Iris pigment epithelial cell (primary cell): ENCODE measurements around the gene RUSF1.
"Not testable (repeated sequence)": the region's sequence is repeated elsewhere in the genome, so short reads cannot be mapped to it uniquely, and the experiment has no call there.

Experiments used
- DNase-seq: peaks from one replicate; pipeline ENCODE4 v3.0.0-alpha.2; 2011; ENCODE audit warnings: low read depth

RUSF1 gene

GRCh38 chr16:31507929-31508705 is at the start of gene RUSF1:
Gene RUSF1 (minus strand): TSS chr16:31508391. CDS start chr16:31508373, 18 bp downstream.
- peak; percentile 88 for DNase-seq

DNA sequence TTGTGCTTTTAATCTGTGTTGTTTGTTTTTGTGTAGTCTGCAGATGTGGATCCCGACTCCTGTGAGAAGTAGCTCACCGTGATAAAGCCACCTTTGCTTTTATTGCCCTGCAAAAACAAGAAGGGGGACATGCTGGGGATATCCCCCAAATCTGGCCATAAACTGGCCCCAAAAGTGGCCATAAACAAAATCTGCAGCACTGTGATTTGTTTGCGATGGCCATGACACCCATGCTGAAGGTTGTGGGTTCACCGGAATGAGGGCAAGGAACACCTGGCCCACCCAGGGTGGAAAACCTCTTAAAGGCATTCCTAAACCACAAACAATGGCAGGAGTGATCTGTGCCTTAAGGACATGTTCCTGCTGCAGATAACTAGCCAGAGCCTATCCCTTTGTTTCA is 34.6 kb upstream of the RUSF1 start:
- DNase-seq = no peak

GRCh38 chr16:31539762-31540161 is 31.6 kb upstream of the RUSF1 start:
- DNase-seq = not testable (repeated sequence)

GRCh38 chr16:31538243-31538598 is 30.0 kb upstream of the RUSF1 start:
- not testable (repeated sequence) for DNase-seq

- DNase-seq = no peak
Observed at GRCh38 chr16:31537362-31538242, 29.4 kb upstream of the RUSF1 start.

DNA sequence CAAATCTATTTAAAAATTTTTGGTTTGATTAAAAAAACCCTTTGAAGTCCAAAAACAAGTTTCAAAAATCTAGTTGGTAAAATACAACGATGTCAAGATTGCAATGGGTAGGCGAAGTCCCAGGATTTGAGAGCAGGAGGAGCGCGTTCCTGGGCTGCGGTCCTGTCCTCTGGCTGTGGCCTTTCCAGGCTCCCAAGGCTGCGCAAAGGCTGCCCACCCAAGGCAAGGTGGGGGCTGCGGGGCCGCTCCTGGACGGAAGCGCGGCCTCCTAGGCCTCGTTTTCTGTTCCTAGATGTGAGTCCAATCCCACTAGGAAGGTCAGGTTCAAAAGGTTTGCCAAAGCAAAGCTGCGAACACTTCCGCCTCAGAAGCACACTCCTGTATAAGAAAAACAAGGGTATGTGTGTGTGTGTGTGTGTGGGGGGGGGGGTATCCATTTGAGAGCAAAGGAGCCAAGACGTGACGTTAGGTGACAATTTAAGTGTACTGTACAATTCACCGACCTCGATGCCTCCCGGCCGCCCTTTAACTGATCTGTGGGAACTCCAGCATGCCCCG is 28.7 kb upstream of the RUSF1 start:
- DNase-seq = no peak

DNA sequence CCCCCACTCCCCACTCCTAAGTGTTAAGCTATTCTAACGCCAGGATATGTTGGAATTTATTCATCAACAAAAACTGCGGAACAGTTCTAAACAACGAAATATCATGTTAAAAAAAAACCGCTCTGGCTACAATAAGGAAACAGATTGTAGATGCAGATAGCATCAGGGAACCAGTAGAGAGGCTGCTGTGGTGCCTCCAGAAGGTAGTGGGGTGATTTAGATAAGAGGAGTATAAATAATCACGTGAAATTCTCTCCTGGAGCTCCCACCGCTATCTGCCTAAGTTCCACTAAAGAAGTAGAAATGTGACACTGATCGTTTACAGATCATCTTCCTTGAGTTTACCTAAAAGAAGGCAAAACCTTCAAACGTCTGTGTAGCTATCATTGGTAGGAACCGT is 27.5 kb upstream of the RUSF1 start:
- DNase-seq = no peak

GRCh38 chr16:31532896-31533295 is 24.7 kb upstream of the RUSF1 start:
- DNase-seq = no peak

- no peak for DNase-seq
Observed at GRCh38 chr16:31532120-31532519, 23.9 kb upstream of the RUSF1 start.

DNA sequence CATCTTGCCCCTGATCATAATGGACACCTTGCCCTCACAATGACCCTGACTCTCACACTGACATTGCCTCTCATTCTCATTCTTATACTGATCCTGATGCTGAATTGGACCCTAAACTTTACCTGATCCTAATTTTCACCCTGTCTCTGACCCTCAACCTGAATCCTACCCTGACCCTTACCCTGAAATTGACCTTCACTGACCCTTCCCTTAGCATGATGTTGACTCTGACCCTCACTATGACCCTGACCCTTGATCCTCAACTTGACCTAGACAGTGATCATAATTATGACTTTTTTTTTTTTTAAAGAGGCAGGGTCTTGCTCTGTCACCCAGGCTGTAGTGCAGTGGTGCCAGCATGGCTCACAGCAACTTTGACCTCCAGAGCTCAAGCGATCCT is 22.9 kb upstream of the RUSF1 start:
- DNase-seq = no peak

GRCh38 chr16:31530405-31530804 is 22.2 kb upstream of the RUSF1 start:
- no peak for DNase-seq

DNA sequence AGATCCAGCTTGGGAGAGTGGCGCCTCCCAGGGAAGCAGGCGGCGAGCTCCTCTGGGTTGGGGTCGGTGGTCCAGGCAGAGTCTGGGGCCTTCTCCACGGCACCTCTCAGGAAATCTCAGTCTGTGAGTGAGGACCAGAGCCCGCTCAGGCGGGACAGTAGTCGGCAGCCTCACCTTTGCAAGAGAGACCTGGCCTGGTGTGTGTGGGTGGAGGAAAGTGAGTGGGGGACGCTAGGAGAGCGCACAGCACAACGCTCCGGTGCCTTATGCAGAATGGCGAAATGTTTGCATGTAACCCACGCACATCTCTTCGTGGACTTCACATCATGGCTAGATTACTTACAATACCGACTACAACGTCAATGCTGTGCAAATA is 21.7 kb upstream of the RUSF1 start:
- DNase-seq = no peak

- DNase-seq = peak; percentile 38
Observed at GRCh38 chr16:31529108-31529936, 21.1 kb upstream of the RUSF1 start.

DNA sequence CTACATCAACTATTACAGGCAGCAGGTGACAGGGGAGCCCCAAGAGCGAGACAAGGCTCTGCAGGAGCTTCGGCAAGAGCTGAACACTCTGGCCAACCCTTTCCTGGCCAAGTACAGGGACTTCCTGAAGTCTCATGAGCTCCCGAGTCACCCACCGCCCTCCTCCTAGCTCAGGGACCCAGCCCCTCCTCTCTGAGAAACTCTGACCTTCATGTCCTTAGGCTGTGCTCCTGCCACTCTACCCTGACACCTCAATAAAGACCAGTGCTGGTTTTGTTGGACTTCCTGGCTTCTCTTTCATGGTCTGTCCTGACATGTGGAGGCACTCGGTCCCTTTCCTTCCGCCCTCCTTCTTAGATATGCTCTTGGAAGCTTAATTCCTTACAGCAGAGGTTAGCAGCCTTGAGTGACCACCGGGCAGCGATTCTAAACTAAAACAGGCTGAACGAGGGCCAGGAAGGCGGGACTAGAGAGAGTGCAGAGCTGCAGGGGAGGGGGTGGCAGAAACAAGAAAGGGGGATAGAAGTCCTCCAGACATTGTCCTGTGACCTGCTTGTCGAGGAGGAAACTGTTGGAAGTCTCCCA is 20.4 kb upstream of the RUSF1 start:
- no peak for DNase-seq

DNA sequence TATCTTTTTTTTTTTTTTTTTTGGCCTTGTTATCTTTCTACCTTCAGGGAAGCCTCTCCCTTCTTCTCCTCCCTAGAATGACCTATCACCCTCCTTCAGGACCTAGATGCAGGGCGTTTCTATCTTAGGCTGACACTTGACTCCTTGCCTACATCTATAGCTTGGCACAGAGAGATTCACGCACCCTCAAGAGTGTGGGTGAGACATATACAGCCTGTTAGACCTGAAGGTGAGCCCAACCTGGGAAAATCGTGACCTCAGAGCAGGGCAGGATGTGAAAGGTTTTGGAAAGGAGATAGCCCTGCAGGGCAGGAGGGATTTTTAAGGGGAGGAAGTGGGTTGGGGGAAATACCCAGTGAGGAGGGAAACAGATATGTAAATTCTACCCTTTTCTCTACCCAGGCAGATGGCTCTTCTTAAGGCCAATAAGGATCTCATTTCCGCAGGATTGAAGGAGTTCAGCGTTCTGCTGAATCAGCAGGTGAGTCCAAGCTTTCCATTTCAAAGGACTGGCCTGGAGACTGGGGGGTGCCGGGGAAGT is 19.6 kb upstream of the RUSF1 start, which contains the start of gene AHSP:
AHSP (plus strand) TSS at position 167 of the 541 bp plus-strand sequence; CDS start at position 407, 240 bp downstream.
- no peak for DNase-seq

DNA sequence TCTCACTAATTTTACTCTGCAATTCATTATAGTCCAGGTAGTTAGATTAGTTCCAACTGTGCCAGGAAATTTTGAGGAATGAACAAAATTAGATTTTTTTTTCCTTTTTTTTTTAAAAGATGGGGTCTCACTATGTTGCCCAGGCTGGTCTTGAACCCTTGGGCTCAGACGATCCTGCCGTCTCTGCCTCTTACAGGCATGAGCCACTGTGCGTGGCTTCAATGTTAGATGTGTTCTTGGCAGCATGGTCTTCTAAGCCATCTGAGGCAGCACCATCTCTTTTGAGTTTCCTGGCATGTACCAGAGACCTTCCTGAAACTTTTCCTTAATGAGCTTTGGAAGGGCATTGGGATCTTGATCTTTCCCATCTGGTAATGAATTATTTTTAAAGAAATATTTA is 16.9 kb upstream of the RUSF1 start:
- DNase-seq = no peak

DNA sequence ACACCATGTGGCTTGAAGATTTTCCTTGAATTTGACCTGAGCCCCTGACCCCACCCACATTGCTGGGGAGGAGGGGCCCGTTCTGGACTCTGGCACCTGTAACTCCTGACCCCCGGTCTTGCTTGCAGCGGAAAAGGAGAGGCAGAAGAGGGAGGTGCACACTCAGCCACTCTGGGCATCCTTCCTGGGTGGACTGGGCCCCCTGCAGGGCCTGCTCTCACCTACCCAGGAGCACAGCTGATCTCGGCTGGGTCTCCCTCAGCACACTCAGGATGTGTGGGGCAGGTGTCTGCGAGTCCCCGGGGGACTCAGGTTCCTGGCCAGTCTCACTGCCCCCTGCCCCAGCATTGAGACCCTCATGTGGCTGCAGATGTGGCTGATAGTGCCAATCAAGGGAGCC is 15.6 kb upstream of the RUSF1 start:
- not testable (repeated sequence) for DNase-seq

- no peak for DNase-seq
Observed at GRCh38 chr16:31522071-31522470, 13.9 kb upstream of the RUSF1 start.

GRCh38 chr16:31521368-31521767 is 13.2 kb upstream of the RUSF1 start:
- no peak for DNase-seq

DNA sequence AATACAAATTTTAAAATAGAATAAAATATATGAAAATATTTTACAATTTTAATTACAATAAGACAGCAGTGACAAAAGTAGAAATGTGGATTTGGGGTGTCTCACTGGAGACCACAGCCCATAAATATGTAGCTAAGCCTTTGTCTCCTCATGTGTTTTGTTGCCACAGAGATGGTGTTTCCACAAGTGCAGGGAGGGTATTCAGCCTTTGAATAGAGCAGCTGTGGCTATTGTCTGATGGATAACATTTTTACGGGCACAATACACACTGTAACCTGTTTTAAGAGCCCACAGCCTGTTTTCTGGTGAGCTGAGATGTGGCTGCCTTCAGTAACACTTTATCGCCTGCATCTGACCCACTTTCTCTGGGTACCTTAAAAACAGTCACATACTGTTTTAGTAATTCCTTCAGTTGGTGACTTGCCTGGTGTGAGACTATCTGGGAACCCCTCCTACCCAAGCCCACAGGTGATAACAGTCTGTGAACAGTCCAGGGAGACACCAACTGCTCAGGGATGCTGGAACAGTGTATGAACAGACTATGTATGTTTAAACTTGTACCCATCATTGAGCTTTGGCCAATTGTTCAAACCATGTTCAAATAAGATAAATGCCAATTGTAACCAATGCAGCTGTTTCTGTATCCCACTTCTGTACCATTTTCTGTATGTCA is 11.7 kb upstream of the RUSF1 start:
- DNase-seq = no peak
